Measurements from ENCODE around the gene SMAD1. TPM values are rescaled to one million over a fixed set of nuclear protein-coding genes. Genes with fewer than 3 reads are reported as not detected.

The SMAD1 gene
- total RNA-seq, 1 donor from 2014 or later = 3.2 TPM

- intact Hi-C loops (cut with micrococcal nuclease) = no loop called here
- no peak overlapping the region for H3K4me3 Mint-ChIP-seq
- no peak for DNase-seq (ENCODE audit: low spot score)
- H3K27ac Mint-ChIP-seq = no peak overlapping the region
- no peaks in the 10 kb centered on the region for H3K4me1 Mint-ChIP-seq (ENCODE audit: low read depth)
- no peaks in the 10 kb centered on the region for H3K36me3 Mint-ChIP-seq (ENCODE audit: low read depth)
- no peaks in the 10 kb centered on the region for H3K9me3 Mint-ChIP-seq
- peaks cover 12% of the 10 kb centered on the region for H3K27me3 Mint-ChIP-seq (ENCODE audit: insufficient read depth)
Measured at GRCh38 chr4:145493166-145493565, 11.5 kb downstream of the SMAD1 start.

DNA sequence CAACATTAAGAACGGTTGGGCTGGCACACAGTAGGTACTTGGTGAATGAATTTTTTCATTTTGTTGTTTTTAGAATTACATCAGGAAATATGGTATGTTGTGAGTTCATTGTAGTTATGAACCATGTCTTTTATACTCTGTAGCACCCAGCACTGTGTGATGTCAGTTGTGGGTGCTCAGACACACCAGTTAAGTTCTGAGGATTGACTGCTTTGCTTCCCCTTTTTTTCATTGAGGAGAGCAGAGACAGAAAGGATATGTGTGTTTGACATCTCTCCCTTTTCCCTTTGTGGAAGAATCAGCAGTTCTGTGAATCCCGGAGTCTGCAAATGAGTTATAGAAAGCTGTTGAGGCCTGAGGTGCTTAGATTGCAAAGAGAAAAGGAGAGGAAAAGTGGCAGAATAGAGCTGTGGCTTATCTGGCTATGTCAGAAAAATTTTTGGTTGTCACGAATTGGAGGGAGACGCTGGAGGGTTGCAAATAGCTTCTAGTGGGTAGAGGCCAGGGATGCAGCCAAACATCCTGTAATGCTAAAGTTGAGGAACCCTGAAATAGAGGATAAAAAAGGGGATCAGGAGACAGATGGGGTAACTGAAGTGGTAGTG, 13.1 kb downstream of the SMAD1 start:
- Mint-ChIP-seq H3K27ac (no peak overlapping the region), H3K9me3 (no peaks in the 10 kb centered on the region), H3K4me1 (ENCODE audit: low read depth) (no peaks in the 10 kb centered on the region), H3K36me3 (ENCODE audit: low read depth) (no peaks in the 10 kb centered on the region), H3K27me3 (ENCODE audit: insufficient read depth) (peaks cover 14% of the 10 kb centered on the region), H3K4me3 (no peak overlapping the region)
- intact Hi-C loops (cut with micrococcal nuclease) = no loop called here
- DNase-seq (ENCODE audit: low spot score) = no peak

DNA sequence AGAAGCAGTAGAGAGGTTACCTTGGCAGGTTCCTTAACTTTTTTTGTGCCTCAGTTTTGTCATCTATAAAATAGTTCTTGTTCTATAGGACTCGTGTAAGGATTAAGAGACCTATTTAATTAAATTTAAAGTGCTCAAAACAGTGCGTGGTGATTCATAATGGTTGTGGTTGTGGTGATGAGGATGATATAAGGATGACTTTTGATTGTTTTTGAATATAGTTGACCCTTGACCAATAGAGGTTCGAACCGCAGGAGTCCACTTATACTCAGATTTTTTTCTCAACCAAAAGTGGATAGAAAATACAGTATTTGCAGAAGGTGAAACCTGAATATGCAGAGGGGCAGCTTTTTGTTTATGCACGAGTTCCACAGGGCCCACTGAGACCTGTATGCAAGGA, 14.6 kb downstream of the SMAD1 start:
- H3K27ac Mint-ChIP-seq = no peak overlapping the region
- H3K4me1 Mint-ChIP-seq (ENCODE audit: low read depth) = no peaks in the 10 kb centered on the region
- no peak for DNase-seq (ENCODE audit: low spot score)
- peaks cover 13% of the 10 kb centered on the region for H3K27me3 Mint-ChIP-seq (ENCODE audit: insufficient read depth)
- no peaks in the 10 kb centered on the region for H3K9me3 Mint-ChIP-seq
- intact Hi-C loops (cut with micrococcal nuclease) = no loop called here
- H3K36me3 Mint-ChIP-seq (ENCODE audit: low read depth) = no peaks in the 10 kb centered on the region
- H3K4me3 Mint-ChIP-seq = no peak overlapping the region

DNA sequence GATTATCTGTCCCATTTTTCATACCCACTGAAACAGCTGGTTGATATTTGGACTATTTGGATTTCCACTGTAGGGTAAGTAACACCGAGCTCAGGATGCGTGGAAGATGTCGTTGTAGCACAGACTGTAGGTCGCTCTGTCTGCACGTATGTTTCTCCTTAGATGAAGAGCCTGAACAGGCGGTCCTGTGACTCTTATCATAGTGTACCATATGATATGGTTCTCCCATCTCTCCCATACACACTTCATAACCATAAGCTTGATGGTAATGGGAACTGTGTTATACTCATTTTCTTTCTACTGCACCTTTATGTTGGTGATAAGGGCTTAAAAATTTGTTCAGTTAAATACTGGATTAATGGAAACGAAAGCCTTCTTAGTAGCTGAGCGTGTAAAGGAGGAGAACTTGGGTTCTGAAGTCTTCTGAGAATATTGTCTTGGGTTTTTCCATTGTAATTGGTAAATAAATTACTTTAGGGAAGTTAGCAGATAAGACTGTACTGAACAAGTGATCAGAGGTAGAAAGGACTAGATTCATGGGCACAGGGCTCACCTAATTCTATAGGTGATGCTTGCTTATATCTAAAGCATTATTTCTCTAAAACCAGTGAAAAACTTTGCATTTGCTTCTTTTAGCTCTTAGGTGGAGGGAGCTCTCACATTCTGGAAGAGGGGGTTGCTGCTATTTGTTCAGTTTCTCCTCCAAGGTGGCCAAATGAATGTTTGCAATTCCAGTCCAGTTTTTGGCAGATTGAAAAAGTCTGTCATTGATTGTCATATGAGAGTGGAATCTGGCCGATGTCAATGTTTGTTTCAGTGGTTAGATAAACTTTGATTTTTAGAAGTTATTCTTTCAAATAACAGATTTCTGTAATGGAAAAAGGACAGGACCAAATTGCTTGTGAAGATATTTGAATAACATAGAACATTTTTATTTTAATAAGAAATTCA, 15.8 kb downstream of the SMAD1 start:
- no peaks in the 10 kb centered on the region for H3K4me1 Mint-ChIP-seq (ENCODE audit: low read depth)
- no peaks in the 10 kb centered on the region for H3K36me3 Mint-ChIP-seq (ENCODE audit: low read depth)
- no peak overlapping the region for H3K27ac Mint-ChIP-seq
- peaks cover 8% of the 10 kb centered on the region for H3K27me3 Mint-ChIP-seq (ENCODE audit: insufficient read depth)
- H3K4me3 Mint-ChIP-seq = no peak overlapping the region
- intact Hi-C loops (cut with micrococcal nuclease) = no loop called here
- DNase-seq (ENCODE audit: low spot score) = no peak
- H3K9me3 Mint-ChIP-seq = no peaks in the 10 kb centered on the region

- Mint-ChIP-seq H3K4me3 (no peak overlapping the region), H3K4me1 (ENCODE audit: low read depth) (no peaks in the 10 kb centered on the region), H3K27ac (no peak overlapping the region), H3K36me3 (ENCODE audit: low read depth) (no peaks in the 10 kb centered on the region), H3K27me3 (ENCODE audit: insufficient read depth) (peaks cover 8% of the 10 kb centered on the region), H3K9me3 (no peaks in the 10 kb centered on the region)
- intact Hi-C loops (cut with micrococcal nuclease) = no loop called here
- no peak for DNase-seq (ENCODE audit: low spot score)
Measured at GRCh38 chr4:145498430-145498829, 16.8 kb downstream of the SMAD1 start.

DNA sequence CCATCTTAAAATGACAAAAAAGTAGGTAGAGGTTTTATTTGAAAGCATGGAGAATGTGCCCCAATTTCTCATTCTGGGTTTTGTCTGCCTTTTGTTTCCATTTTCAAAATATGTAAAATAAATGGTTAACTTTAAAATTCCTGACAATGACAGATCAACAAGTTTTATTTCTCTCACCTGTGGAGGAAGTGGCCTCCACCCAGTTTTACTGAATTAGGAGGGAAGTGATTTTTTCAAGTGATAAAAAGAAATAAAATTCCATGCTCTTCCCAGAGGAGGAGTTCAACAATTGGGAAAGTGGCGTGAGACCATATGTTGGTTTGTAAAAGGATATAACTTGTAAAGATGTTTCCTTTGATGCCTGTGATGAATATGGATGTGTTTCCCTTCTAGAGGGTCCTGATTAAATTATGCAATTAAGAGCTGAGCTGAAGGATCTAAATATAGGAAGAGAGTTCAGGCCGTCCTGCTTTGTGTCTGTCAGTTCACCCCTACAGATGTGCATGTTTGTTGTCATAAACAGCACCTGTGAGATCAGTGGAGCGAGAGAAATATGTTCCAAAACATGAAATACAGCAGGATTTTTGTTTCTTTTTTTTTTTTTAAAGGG, 19.5 kb downstream of the SMAD1 start:
- intact Hi-C loops (cut with micrococcal nuclease) = no loop called here
- H3K27ac Mint-ChIP-seq = no peak overlapping the region
- H3K9me3 Mint-ChIP-seq = no peaks in the 10 kb centered on the region
- H3K36me3 Mint-ChIP-seq (ENCODE audit: low read depth) = no peaks in the 10 kb centered on the region
- H3K4me3 Mint-ChIP-seq = no peak overlapping the region
- H3K27me3 Mint-ChIP-seq (ENCODE audit: insufficient read depth) = peaks cover 10% of the 10 kb centered on the region
- DNase-seq (ENCODE audit: low spot score) = no peak
- no peaks in the 10 kb centered on the region for H3K4me1 Mint-ChIP-seq (ENCODE audit: low read depth)

DNA sequence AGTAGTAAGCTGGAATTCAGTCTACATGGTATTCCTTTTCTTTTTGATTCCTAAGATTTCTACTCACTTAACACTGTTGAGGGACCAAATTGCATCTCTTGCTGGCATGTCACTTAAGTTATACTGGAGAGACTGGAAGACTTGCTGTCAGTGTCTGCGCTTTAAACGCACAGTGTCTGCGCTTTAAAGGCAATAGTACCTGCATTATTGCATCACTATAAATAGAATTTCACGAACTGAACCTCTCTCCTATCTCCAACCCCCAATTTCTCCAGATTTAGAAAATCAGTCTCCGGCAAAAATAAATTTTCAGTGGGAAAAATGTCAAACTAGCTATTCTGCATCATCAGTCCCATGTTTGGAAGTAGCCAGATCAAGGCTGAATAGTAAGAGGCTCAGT, 21.2 kb downstream of the SMAD1 start:
- intact Hi-C loops (cut with micrococcal nuclease) = no loop called here

GRCh38 chr4:145503486-145504072, 21.9 kb downstream of the SMAD1 start:
- peaks cover 7% of the 10 kb centered on the region for H3K27me3 Mint-ChIP-seq (ENCODE audit: insufficient read depth)
- intact Hi-C loops (cut with micrococcal nuclease) = no loop called here
- H3K4me1 Mint-ChIP-seq (ENCODE audit: low read depth) = no peaks in the 10 kb centered on the region
- no peaks in the 10 kb centered on the region for H3K36me3 Mint-ChIP-seq (ENCODE audit: low read depth)
- H3K9me3 Mint-ChIP-seq = no peaks in the 10 kb centered on the region
- no peak for DNase-seq (ENCODE audit: low spot score)
- no peak overlapping the region for H3K4me3 Mint-ChIP-seq
- H3K27ac Mint-ChIP-seq = no peak overlapping the region

More for the DNA sequence above, 21.2 kb downstream of the SMAD1 start:
- Mint-ChIP-seq H3K4me1 (ENCODE audit: low read depth) (no peaks in the 10 kb centered on the region), H3K4me3 (no peak overlapping the region), H3K9me3 (no peaks in the 10 kb centered on the region), H3K27me3 (ENCODE audit: insufficient read depth) (peaks cover 9% of the 10 kb centered on the region), H3K36me3 (ENCODE audit: low read depth) (no peaks in the 10 kb centered on the region), H3K27ac (no peak overlapping the region)
- no peak for DNase-seq (ENCODE audit: low spot score)

DNA sequence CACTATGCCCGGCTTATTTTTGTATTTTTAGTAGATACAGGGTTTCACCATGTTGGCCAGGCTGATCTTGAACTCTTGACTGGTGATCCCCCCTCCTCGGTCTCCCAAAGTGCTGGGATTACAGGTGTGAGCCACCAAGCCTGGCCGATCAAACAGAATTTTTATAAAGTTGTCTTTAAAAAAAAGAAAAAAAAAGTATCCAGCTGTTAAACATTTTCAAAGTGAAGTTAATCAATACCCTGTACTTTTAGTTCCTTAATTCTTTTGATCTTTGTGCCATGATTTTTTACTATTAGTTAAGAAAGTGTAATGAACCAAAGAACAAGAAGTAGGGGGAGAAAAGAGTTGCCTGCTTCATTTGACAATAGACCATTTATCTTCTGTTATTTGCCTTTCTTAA, 24.3 kb downstream of the SMAD1 start:
- no peaks in the 10 kb centered on the region for H3K36me3 Mint-ChIP-seq (ENCODE audit: low read depth)
- H3K4me3 Mint-ChIP-seq = no peak overlapping the region
- no peaks in the 10 kb centered on the region for H3K4me1 Mint-ChIP-seq (ENCODE audit: low read depth)
- intact Hi-C loops (cut with micrococcal nuclease) = no loop called here
- no peak for DNase-seq (ENCODE audit: low spot score)
- no peaks in the 10 kb centered on the region for H3K9me3 Mint-ChIP-seq
- H3K27ac Mint-ChIP-seq = no peak overlapping the region
- peaks cover 2% of the 10 kb centered on the region for H3K27me3 Mint-ChIP-seq (ENCODE audit: insufficient read depth)

DNA sequence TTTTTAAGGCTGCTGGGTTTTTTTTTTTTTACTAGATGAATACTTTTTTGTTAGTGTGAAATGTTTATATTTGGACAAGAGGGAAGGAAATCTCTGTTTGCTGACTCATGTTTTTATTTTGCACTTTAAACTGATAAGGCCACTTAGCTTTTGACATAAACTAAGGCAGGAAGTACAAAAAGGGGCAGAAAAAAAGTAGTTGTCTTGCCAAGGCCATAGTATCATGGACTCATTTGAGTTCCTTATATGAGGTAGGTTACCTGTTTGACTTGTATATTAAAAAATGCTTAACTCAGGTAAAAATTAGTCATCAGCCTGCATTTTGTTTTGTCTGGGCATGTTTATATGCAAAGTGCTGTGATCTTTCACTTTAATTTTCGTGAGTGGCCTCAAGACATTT, 26.0 kb downstream of the SMAD1 start:
- Mint-ChIP-seq H3K9me3 (peaks cover 16% of the 10 kb centered on the region), H3K27me3 (ENCODE audit: insufficient read depth) (peaks cover 2% of the 10 kb centered on the region), H3K4me3 (no peak overlapping the region), H3K36me3 (ENCODE audit: low read depth) (no peaks in the 10 kb centered on the region), H3K4me1 (ENCODE audit: low read depth) (no peaks in the 10 kb centered on the region), H3K27ac (no peak overlapping the region)
- no peak for DNase-seq (ENCODE audit: low spot score)
- intact Hi-C loops (cut with micrococcal nuclease) = no loop called here

GRCh38 chr4:145511913-145512522, 30.4 kb downstream of the SMAD1 start:
- Mint-ChIP-seq H3K27ac (no peak overlapping the region), H3K27me3 (ENCODE audit: insufficient read depth) (no peaks in the 10 kb centered on the region), H3K36me3 (ENCODE audit: low read depth) (no peaks in the 10 kb centered on the region), H3K4me3 (no peak overlapping the region), H3K9me3 (peaks cover 22% of the 10 kb centered on the region), H3K4me1 (ENCODE audit: low read depth) (no peaks in the 10 kb centered on the region)
- DNase-seq (ENCODE audit: low spot score) = no peak
- intact Hi-C loops (cut with micrococcal nuclease) = no loop called here

- Mint-ChIP-seq H3K36me3 (ENCODE audit: low read depth) (no peaks in the 10 kb centered on the region), H3K4me3 (no peak overlapping the region), H3K4me1 (ENCODE audit: low read depth) (no peaks in the 10 kb centered on the region), H3K27me3 (ENCODE audit: insufficient read depth) (no peaks in the 10 kb centered on the region), H3K27ac (no peak overlapping the region), H3K9me3 (peaks cover 22% of the 10 kb centered on the region)
- intact Hi-C loops (cut with micrococcal nuclease) = no loop called here
- no peak for DNase-seq (ENCODE audit: low spot score)
Measured at GRCh38 chr4:145513020-145513621, 31.5 kb downstream of the SMAD1 start.
